Measurements from ENCODE around the gene RNF212. TPM values are rescaled to one million over a fixed set of nuclear protein-coding genes. Genes with fewer than 3 reads are reported as not detected.
A peak's percentile ranks its signal among the peaks of the same experiment; 100 is the strongest.
"Not testable (repeated sequence)": the region's sequence is repeated elsewhere in the genome, so short reads cannot be mapped to it uniquely, and the experiment has no call there.

Gene RNF212
- total RNA-seq, 1 donor from 2014 or later: not detected

- H3K4me1 ChIP-seq: peaks cover 16 to 41% of the 10 kb centered on the region in 2 donors
- no peaks in the 10 kb centered on the region for H3K9me3 ChIP-seq
- no peaks in the 10 kb centered on the region for H3K36me3 ChIP-seq
- intact Hi-C loops (cut with DNase I): loop anchor here (10.0 kb wide), 1 partner anchor 296 kb away; the partner anchor contains the start of gene UVSSA
- peaks cover 8% of the 10 kb centered on the region for H3K27me3 ChIP-seq
- TF ChIP-seq CTCF (IDR thresholded peaks at IDR 0.05): no peak
- no peak for DNase-seq (ENCODE audit: low spot score in 2 of 2)
- H3K4me3 ChIP-seq: no peak overlapping the region
- H3K27ac ChIP-seq: no peak overlapping the region
Observed at GRCh38 chr4:1048773-1049590, 64.4 kb downstream of the RNF212 start.

- Histone ChIP-seq H3K9me3 (no peaks in the 10 kb centered on the region), H3K27ac (peak overlapping the region; percentile 38 to 52), H3K4me1 (peaks cover 20 to 42% of the 10 kb centered on the region in 2 donors), H3K4me3 (peak overlapping the region in 1 of 2 donors; percentile 44), H3K27me3 (peaks cover 8% of the 10 kb centered on the region), H3K36me3 (no peaks in the 10 kb centered on the region)
- no peak for TF ChIP-seq CTCF (IDR thresholded peaks at IDR 0.05)
- peak in 1 of 2 donors; percentile 60 for DNase-seq (ENCODE audit: low spot score in 2 of 2)
- intact Hi-C loops (cut with DNase I): loop anchor here (10.0 kb wide), 1 partner anchor 297 kb away; the partner anchor contains the start of gene UVSSA
Observed at GRCh38 chr4:1047976-1048772, 65.2 kb downstream of the RNF212 start.

GRCh38 chr4:1047106-1047975 is 66.0 kb downstream of the RNF212 start:
- peak in 1 of 2 donors; percentile 64 for DNase-seq (ENCODE audit: low spot score in 2 of 2)
- intact Hi-C loops (cut with DNase I): loop anchor here (10.0 kb wide), 1 partner anchor 297 kb away; the partner anchor contains the start of gene UVSSA
- Histone ChIP-seq H3K27me3 (peaks cover 4% of the 10 kb centered on the region), H3K4me1 (peaks cover 18 to 42% of the 10 kb centered on the region in 2 donors), H3K4me3 (peak overlapping the region; percentile 3 to 44), H3K36me3 (no peaks in the 10 kb centered on the region), H3K9me3 (no peaks in the 10 kb centered on the region), H3K27ac (peak overlapping the region; percentile 38 to 52)
- TF ChIP-seq CTCF (IDR thresholded peaks at IDR 0.05): no peak

- Histone ChIP-seq H3K27ac (peak overlapping the region; percentile 38 to 39), H3K4me1 (peaks cover 21 to 49% of the 10 kb centered on the region in 2 donors)
- intact Hi-C loops (cut with DNase I): loop anchor here (10.0 kb wide), 1 partner anchor 298 kb away; the partner anchor contains the start of gene UVSSA
Observed at GRCh38 chr4:1046581-1047011, 66.8 kb downstream of the RNF212 start.

GRCh38 chr4:1045595-1046201 is 67.7 kb downstream of the RNF212 start:
- Histone ChIP-seq H3K27ac (peak overlapping the region in 1 of 2 donors; percentile 95), H3K36me3 (no peaks in the 10 kb centered on the region), H3K27me3 (no peaks in the 10 kb centered on the region), H3K4me1 (peaks cover 29 to 58% of the 10 kb centered on the region in 2 donors), H3K4me3 (no peak overlapping the region), H3K9me3 (no peaks in the 10 kb centered on the region)
- peak in 1 of 2 donors; percentile 61 for DNase-seq (ENCODE audit: low spot score in 2 of 2)
- no peak for TF ChIP-seq CTCF (IDR thresholded peaks at IDR 0.05)
- intact Hi-C loops (cut with DNase I): loop anchor here (2.0 to 10.0 kb wide), 2 partner anchors 263 to 299 kb away; partner anchors contain the start of gene UVSSA

More at GRCh38 chr4:1046581-1047011, 66.8 kb downstream of the RNF212 start:
- not testable (repeated sequence) for H3K9me3 ChIP-seq, H3K36me3 ChIP-seq, H3K27me3 ChIP-seq
- peak overlapping the region in 1 of 2 donors; percentile 44 for H3K4me3 ChIP-seq
- DNase-seq (ENCODE audit: low spot score in 2 of 2): peak in 1 of 2 donors; percentile 72
